Stimulated activated CD8-positive, alpha-beta memory T cell treated with anti-CD3 and anti-CD28 coated beads, Interleukin-15, amount 100 ng/mL, for 48 hours (primary cell): Measurements from ENCODE around the gene TMEM273.

ENCODE experiments used
- DNase-seq, 2 donors: peaks; one replicate each; pipeline ENCODE4 v3.0.0-alpha.2; 2020; ENCODE audit warnings: low read depth in 2 of 2

TMEM273 gene, protein sequence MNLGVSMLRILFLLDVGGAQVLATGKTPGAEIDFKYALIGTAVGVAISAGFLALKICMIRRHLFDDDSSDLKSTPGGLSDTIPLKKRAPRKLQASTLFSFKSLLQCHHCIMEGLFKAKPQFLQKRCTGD

DNA sequence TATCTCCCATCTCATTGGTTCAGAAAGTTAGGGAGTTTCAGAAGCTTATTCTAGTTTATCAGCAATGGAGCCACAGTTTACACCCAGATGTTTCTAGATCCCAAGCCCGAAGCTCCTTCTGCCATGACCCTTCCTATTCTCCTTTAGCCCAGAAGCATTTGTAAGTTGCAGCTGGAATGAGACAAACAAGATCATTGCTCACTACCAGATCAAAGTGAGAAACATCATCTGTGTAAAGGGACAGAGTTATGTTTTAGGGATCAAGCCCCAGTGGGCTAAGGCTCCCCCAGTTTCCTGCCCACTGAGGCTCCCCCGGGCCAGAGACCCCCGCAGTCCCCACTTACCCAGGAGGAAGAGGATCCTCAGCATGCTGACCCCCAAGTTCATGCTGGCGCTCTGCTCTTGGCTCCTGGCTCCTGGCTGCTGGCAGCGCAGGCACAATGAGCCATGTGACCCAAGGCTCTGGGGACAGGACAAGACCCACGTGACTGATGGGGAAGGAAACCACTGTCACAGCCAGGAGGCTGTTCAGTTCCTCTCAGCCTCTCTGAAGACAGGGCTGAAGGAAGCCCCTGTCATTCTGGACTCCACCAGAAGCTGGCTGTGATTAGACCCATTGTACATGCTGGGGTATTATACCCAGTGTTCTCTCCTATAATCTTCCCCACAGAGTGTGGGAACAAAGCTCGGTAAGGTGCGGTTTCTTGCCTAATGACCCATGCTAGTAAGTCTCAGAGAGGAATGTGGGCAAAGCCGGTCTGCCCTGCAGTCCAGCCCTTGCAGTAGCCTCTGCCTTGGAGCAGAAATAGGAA is at the start of gene TMEM273:
TMEM273 (minus strand) TSS at position 442 of the 812 bp plus-strand sequence; CDS start at position 387, 55 bp downstream.
- peak in 1 of 2 donors; percentile 39 for DNase-seq

DNA sequence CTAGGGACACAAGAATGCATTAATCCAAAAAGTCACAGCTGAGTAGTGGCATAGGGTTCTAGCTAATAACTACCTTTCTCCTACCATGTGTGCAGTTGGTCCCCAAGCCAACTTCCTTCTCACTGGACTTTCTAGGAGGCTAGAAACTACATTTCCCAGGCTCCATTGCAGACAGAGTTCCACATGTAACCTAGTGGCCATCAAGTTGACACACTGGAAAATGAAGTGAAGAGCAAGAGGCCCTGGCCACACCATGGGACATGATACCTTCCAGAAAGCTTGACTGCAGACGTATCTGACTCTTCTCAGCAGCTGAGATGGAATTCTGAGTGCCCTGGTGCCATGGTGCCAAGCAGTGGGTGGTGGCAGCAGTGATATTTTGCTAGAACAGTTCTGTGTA is 49.8 kb upstream of the TMEM273 start:
- no peak for DNase-seq

DNA sequence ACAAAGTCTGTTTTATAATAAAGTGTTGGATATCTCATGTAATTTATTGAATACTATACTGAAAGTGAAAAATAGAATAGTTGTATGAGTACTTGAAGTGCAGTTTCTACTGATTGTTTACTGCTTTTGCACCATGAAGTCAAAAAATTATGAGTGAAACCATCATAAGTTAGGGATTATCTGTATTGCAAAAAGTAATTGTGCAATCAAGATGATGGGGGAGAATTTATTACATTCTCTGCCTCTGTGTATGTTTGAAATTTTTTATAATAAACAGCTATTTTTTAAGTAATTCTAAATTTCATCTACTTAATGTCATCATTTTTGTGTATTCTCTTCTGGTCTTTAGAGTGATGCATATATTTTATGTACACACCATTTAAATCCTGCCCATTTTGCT is 47.2 kb upstream of the TMEM273 start:
- no peak for DNase-seq

DNA sequence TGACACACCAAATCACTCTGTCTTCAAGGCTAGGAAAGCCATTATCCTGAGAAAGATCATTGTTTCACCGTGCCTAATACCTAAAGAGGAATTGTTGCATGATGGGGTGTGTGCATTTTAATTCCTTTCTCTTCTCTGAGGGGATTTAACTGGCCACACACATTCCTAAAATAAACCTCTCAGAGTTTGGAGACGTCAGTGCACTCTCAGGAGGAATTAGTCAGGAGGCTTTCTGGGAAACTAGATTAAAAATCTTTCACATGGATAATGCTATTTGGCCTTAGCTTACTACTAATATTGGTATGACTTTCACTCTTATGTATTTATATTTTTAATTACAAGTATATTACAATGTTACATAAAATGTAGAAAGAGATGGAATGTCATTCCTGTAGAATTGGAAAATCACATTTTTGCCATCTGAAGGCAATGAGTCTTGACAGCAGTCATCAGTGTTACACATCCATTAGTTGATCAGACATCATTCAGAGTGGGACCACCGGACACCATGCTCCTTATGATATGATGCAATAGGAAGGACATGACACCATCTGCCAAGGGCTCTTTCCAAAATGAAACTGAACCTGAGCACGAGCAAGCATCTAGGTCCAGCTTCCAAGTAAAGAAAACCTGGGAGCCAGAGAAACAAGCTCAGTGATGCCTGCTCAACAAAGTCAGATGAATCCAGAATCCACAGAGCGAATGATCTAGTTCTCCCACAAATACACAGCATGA is 43.1 kb upstream of the TMEM273 start:
- DNase-seq = no peak

DNA sequence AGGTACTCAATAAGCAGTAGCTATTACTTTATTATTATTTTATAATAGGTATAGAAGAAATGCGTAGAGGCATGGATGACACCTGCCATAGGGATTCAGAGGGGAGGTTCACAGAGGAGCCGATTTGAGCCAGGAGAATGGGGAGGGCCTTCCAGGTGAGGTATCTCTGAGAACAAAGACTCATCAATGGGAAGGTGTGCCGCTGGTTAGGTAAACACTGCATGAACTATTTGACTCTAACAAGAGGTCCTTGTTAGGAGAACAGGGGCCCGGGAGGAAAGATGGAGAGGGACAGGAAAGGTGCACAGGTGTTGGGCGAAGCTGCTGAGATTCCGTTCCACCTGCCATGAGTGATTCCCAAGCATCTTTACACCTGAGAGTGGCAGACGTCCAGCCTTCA is 41.8 kb upstream of the TMEM273 start:
- DNase-seq = no peak

DNA sequence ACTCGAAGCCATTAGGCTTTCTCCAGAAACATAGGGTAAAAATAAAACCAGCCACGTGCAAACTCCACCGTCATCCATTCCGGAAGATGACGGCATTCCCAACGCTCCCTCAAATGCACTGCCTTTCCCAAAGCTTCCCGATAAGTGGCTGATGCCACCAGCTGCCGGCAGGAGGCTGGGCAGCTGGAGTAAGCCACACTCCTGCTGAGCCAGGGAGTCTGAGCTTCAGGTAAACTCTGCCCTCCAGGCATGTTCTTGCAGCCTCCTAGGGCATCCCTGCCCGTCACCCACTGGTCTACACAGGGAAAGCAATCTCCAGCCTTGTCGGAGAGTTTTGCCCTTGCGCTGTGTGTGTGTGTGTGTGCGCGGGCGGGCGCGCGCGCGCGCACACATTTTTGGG is 40.5 kb upstream of the TMEM273 start:
- DNase-seq = no peak

DNA sequence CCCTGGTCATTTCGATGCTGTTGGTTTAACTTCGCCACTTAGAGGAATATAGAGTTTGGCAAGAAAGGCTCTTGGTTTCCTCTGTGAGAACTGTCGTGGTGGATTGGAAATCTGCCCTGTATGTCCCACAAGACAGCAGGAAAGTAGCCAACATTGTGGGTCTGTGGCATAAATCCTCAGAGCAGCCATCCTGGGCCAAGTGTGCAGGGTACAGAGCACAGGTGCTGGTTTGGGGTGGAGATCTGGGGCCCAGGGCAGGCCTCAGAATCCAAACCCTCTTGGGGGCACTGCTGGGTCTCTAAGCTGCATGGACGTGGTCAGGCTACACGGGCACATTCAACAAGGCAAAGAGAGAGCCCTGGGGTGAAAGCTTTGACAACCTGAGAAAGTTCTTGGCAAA is 39.2 kb upstream of the TMEM273 start:
- no peak for DNase-seq

DNA sequence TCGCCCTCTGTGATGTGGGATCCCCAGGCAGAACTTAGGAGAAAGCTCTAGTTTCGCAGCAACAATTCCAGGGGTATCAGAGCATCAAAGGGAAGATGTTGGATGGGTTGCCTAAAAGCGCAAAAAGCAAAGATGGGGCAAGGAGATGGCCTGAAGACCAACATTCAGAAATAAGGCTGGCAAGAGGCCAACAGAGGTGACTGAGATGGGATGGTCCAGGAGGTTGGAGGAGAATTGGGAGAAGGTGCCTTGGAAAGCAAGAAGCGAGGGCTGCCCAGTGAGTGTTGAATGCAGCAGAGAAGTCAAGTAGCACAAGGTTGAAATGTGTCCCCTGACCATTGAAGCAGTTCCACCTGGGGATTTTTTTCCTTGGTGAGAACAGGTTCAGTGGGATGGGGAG is 38.4 kb upstream of the TMEM273 start:
- DNase-seq = no peak

DNA sequence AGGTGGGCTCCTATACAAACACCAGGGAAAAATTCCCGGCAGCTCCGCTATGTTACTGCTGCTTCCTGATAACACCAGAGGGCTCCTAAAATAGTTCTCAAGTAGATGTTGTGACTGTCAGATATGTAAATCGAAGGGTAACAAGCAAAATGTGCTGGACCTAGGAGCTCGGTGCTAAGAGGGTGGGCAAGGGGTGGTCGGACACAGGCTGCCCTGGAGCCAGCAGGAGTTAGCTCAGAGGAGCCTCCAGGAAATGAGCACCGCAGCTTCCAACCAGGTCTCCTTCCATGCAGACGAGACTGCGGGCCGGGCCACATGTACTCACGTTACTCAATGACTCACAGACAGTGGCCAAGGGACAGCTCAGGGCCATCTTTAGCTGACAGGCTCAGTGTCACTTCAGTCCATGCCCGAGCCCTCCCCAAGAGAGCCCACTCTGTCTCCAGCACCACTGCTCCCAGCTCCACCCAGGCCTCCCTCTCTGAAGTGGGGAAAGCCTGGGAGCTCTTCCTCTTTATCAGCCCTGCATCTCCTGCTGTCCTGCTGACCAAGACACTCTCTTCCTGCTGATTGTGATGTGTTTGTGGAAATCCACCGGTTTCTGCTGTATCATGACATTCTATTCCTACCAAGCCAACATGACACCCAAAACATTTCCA is 37.2 kb upstream of the TMEM273 start:
- DNase-seq = no peak

DNA sequence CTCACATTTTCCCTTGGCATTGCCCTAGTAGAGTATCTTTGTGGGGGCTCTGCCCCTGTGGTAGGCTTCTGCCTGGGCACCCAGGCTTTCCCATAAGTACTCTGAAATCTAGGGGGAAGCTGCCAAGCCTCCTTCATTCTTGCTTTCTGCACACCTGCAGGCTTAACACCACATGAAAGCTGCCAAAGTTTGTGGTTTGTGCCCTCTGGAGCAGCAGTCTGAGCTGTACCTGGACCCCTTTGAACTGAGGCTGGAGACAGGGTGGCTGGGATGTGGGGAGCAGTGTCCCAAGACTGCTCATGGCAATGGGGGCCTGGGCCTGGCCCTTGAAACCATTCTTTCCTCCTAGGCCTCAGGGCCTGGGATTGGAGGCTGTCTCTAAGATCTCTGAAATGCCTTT is 35.0 kb upstream of the TMEM273 start:
- no peak for DNase-seq

DNA sequence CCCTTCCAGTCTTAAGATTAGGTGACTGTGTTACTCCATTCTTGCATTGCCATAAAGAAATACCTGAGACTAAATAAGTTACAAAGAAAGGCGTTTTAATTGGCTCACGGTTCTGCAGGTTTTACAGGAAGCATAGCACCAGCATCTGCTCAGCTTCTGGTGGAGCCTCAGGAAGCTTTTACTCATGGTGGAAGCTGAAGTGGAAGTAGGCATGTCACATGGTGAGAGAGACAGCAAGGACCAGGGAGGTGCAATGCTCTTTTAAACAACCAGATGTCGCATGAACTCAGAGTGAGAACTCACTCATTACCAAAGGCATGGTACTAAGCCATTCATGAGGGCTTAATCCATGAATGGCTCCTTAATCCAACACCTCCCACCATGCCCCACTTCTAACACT is 34.0 kb upstream of the TMEM273 start:
- no peak for DNase-seq

DNA sequence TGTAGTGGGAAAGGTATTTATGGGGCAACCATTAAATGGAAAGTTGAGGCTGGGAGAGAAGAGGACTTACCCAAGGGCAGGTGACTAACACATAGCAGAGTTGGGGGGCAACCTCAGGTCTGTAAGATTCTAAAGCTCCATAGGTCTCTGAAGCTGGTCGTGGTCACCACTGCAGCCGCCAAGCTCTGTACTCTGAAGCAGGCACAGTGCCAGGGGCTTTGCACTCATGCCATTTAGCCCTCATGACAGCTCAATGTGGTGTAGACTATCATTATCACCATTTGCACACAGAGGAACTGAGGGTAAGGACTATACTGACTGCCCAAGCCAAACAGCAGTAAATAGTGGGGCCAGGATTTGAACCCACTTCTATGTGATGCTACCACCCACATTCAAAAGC is 32.5 kb upstream of the TMEM273 start:
- no peak for DNase-seq

DNA sequence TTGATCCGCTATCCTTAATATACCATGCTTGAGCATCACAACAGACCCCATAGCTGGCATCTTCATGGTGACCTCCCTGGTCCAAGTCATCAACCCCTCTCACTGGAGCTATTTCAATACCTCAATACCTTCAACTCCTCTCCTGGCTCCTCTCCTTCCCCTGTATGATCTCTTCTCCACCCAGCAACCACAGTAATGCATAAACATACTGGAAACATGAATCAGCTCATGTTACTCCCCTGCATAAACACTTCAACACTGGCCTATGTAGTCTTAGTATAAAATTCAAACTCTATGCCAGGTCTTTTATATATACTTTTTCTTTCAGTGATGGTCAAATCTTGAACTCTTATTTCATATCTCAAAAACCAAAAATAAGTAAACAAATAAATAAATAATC is 31.8 kb upstream of the TMEM273 start:
- DNase-seq = no peak

DNA sequence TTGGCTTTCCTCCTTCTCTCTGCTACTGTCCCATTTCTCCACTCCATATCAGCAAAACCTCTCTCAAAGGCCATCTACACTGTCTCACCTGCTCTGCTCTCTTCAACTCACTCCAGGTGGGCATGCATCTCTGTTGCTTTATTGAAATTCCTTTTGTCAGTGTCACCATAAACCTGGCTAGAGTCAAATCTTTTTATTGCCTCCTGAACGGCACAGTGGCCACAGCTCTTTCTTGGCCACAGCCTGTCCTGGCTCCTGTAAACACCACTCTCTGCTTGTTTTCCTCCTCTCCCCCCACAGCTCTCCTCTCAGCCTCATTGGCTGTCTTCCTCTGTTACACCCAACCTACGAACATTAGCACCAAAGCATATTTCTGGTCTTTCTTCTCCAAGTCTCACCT is 31.1 kb upstream of the TMEM273 start:
- DNase-seq = no peak

DNA sequence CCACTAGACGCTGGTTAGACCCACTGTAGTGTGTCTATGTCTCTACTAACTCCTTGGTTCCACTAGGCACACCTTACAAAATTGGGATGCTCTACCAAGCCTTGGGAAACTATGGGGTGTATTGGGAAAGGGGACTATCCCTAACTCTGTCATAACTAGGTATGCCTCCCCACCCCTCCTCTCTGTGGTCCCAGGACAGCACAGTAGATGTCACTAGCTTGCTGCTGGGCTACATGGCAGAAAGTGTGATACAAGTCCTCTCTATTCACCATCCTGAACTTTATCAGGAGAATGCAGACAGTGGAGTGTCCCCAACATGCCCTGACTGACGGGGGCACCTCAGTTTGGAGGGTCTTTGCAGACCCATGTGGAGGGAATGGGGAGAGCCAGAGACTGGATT is 30.3 kb upstream of the TMEM273 start:
- no peak for DNase-seq

DNA sequence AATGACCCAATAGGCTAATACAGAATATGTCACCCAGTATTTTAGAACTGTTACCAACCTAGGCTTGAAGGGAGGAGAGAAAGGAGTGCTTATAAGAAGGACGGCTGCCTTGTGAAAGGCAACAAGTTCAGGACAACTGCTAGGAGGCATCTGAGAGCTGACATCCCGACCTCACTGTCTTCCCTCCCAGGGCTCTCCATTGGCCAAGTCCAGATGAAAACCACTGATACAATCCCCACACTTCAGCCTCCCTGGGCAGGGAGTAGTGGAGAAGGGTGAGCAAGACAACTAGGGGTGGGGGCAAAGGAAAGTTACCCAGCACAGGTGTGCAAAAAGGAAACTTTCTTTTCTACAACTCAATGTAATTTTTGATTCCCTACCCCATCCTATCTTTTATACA is 29.5 kb upstream of the TMEM273 start:
- DNase-seq = no peak

DNA sequence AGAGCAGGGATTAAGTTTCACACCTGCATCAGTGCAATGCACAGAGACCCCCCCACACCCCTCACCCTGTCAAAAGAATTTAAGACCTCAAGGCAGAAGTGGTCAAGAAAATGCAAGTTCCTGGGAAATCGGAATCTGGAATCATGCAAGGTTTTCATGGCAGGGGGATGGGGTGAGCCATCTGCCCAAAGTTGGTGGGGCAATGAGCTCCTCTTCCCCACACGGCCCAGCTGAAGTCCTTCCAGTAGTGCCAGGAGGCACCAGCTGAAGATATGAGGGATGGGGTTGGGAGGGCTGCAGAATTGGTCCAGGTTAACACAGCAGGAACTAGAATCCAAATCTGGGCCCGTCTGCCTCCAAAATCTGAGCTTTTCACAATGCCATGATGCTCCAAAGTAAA is 25.0 kb upstream of the TMEM273 start:
- no peak for DNase-seq

DNA sequence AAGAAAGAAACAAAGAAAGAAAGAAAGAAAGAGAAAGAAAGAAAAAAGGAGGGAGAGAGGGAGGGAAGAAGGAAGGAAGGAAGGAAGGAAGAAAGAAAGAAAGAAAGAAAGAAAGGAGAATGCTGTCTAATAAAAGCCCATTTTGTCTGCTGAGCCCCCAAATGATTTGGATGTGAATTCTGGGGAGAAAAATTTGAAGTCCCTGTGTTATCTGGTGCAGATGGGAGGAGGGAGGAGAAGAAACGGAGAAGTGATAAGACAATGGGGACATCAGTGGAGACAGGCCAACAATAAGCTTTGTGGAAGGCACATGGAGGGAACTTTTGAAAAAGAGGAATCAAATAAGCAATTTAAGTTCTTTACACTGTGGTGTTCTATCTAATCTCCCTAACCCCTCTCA is 24.6 kb upstream of the TMEM273 start:
- no peak for DNase-seq

DNA sequence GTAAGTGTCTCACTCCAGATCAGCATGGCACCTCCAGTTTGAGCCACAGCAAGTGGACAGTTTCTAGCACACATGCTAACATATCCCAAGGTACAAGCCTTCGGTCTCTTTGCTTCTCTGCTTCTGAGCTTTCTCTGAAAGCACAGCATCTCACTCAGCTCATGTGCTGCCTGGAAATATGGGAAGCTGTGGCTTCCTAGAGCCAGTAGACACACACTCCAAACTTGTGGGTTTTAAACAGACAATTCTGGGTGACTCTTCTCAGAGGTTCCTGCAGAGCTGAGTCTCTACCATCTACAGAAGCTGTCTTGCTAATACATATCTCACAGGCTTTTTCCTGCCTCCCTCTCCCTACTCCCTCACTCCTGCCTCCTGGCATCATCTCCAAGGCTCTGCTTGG is 23.9 kb upstream of the TMEM273 start:
- no peak for DNase-seq

DNA sequence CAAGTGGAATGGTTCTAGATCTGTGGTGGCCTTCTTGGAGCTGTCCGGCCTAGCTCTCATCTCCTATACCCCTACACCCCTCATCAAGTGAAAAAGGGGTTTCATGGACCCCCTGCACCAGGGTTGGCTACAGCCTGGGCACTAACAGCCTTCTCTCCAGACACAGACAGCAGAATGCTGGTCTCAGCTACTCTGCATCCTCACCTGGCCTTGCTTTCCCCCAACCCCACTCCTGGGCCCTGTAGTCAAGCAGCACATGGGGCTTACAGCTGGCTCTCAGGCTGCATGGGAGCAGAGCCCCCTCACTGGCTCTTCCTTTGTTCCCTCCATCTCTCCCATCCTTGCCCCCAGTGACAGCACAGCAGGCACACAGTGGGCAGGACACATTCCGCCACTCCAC is 20.8 kb upstream of the TMEM273 start:
- DNase-seq = no peak

DNA sequence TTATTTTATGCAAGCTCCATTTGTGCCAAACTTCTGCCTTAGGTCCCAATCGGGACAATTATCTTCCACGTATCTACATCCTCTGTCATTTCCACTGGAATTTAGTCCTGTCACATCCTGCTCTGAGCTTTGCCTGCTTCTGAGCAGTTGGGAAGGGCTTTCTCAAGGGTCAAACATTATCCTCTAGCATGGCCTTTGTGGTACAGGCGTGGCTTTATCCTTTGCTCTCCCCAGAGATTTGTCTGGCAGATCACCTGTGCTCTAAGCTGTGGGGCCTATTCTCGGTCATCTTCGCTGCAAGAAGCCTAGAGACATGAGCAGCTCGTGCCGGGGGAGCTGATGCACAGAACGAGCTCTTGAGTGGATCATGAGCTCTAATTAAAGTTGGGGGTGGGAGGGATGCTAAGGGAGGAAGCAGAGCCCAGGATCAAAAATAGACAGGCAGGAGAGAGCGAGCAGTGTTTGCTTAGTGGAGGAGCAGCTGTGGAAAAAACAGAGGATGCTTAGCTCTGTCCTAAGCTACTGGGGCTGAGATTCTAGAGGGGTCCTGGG is 19.8 kb upstream of the TMEM273 start:
- DNase-seq = no peak

DNA sequence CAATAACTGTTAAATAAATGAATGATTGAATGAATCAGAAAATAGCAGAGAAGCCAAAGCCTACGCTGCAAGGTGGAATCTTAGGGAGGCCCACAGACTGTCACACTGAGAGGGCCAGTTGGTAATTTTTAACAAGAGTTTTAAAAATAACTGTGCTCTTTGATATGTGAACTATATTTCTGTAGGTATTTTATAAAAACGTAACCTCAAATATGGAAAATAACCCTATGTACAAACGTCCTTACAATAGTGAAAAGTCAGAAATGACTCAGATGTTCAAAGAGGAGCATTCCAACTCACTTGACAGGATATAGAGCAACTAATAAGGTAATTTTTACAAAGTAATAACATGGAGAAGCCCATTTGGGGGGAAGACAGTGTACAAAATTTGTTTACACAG is 18.9 kb upstream of the TMEM273 start:
- no peak for DNase-seq
